K562 (cell line): Measurements from ENCODE around the gene EMILIN1. TPM values are rescaled to one million over a fixed set of nuclear protein-coding genes. Genes with fewer than 3 reads are reported as not detected.

Experiments used
- ATAC-seq: fragments of 200-7000 bp; cut with Tn5 transposase; 3 replicates; pipeline ENCODE4 v1.9.1; 2020; ENCODE audit warnings: moderate library complexity
- BruUV-seq: library from RNA; stranded (reverse); fragments of 400-500 nt; replicated peaks from 2 replicates; lab custom pipeline; 2021; lab: Mats Ljungman, UMichigan
- CTCF ChIA-PET: fragments of 300-600 bp; formaldehyde crosslinking; extraction: SDS; loops from one replicate; lab custom pipeline; 2021; ENCODE audit warnings: low intra/inter-chr PET ratio; lab: Yijun Ruan, JAX
- POLR2A ChIA-PET: fragments of 300-600, 350-650 bp; sonication (Branson Sonifier 250); formaldehyde crosslinking; extraction: SDS; loops from one replicate; lab custom pipeline; 2021; ENCODE audit warnings: antibody characterized with exemption, inconsistent platforms; lab: Yijun Ruan, JAX
- DNase-seq, 4 experiments: peaks; one replicate each; pipeline versions ENCODE4 v3.0.0 to v3.0.0-alpha.2; 2011 to 2018; ENCODE audit warnings: low spot score in 3 of 4, mixed read lengths in 3 of 4; ENCODE audit errors: extremely low read depth in 1 of 4
- FAIRE-seq: peaks from 2 replicates; lab custom pipeline; 2011; peaks lifted over from hg19 to GRCh38; lab: Jason Lieb, UNC
- H2AFZ ChIP-seq: 2 replicates; pipeline ENCODE4 v1.6.0; 2011; ENCODE audit warnings: low read depth, low read length, control low read depth, inconsistent platforms
- H3K27ac ChIP-seq: fragments of 200-600 bp; 3 replicates; pipeline ENCODE4 v1.8.0; 2011; ENCODE audit warnings: low read depth, mild to moderate bottlenecking, control low read depth, inconsistent platforms, low read length, moderate library complexity, mixed read lengths; ENCODE audit errors: extremely low read depth
- H3K27me3 ChIP-seq, 2 experiments: fragments of 300-600 bp in 1 of 2; 2 replicates in 1 of 2; 3 replicates in 1 of 2; pipeline versions ENCODE4 v1.6.0 to v1.8.0; 2011; ENCODE audit warnings: inconsistent platforms in 2 of 2, low read length in 2 of 2, mild to moderate bottlenecking in 1 of 2, mixed read lengths in 1 of 2, moderate library complexity in 1 of 2; ENCODE audit not compliant: control insufficient read depth in 2 of 2, insufficient read depth in 2 of 2
- H3K36me3 ChIP-seq: fragments of 300-600 bp; 3 replicates; pipeline ENCODE4 v1.8.0; 2011; ENCODE audit warnings: mild to moderate bottlenecking, low read length, inconsistent platforms; ENCODE audit not compliant: control insufficient read depth, insufficient read depth
- H3K4me1 ChIP-seq, 2 experiments: fragments of 200-600 bp in 1 of 2; replicated peaks in 1 of 2; 2 replicates in 1 of 2; 3 replicates in 1 of 2; pipeline versions ENCODE4 v1.5.1 to v1.8.0; 2011; ENCODE audit warnings: inconsistent platforms in 2 of 2, low read length in 2 of 2, mild to moderate bottlenecking in 1 of 2, mixed read lengths in 1 of 2, moderate library complexity in 1 of 2; ENCODE audit not compliant: control insufficient read depth in 2 of 2, insufficient read depth in 2 of 2
- H3K4me2 ChIP-seq: 2 replicates; pipeline ENCODE4 v1.6.1; 2011; ENCODE audit warnings: low read length, control low read depth, inconsistent platforms, mixed read lengths; ENCODE audit not compliant: insufficient read depth
- H3K4me3 ChIP-seq: fragments of 200-600 bp; sonication (generic), shearing (Covaris generic); 2 replicates; pipeline ENCODE4 v1.5.1; 2016; ENCODE audit warnings: control low read depth, inconsistent platforms
- H3K79me2 ChIP-seq: fragments of 200-600 bp; 3 replicates; pipeline ENCODE4 v1.8.0; 2011; ENCODE audit warnings: low read length, inconsistent platforms; ENCODE audit not compliant: control insufficient read depth, insufficient read depth
- H3K9ac ChIP-seq, 2 experiments: 2 replicates each; pipeline versions ENCODE4 v1.6.0 to v1.6.1; 2011; ENCODE audit warnings: low read depth in 2 of 2, low read length in 2 of 2, control low read depth in 1 of 2, inconsistent platforms in 1 of 2, mild to moderate bottlenecking in 1 of 2, mixed read lengths in 1 of 2; ENCODE audit not compliant: insufficient read depth in 1 of 2
- H3K9me1 ChIP-seq: one replicate; pipeline ENCODE4 v1.6.0; 2011; ENCODE audit warnings: inconsistent platforms, mild to moderate bottlenecking, low read length, moderate library complexity; ENCODE audit not compliant: control insufficient read depth, insufficient read depth
- H3K9me3 ChIP-seq: replicated peaks from 2 replicates; pipeline ENCODE4 v1.5.1; 2011; ENCODE audit warnings: low read depth, low read length, inconsistent platforms; ENCODE audit not compliant: control insufficient read depth, insufficient read depth
- H4K20me1 ChIP-seq: replicated peaks from 2 replicates; pipeline ENCODE4 v1.6.1; 2011; ENCODE audit warnings: low read length, inconsistent platforms, mixed read lengths; ENCODE audit not compliant: control insufficient read depth, insufficient read depth
- ADNP ChIP-seq: fragments of 200-800 bp; sonication (Bioruptor generic); IDR thresholded peaks from 2 replicates; pipeline ENCODE4 v1.6.1; 2016; ENCODE audit warnings: missing genetic modification characterization, missing compliant biosample characterization
- COPS2 ChIP-seq: fragments of 450-650 bp; conservative IDR thresholded peaks from 2 replicates; pipeline ENCODE4 v1.6.1; 2016; ENCODE audit warnings: mild to moderate bottlenecking, moderate library complexity
- ESRRA ChIP-seq: fragments of 450-650 bp; IDR thresholded peaks from 2 replicates; pipeline ENCODE4 v1.6.1; 2014; ENCODE audit warnings: low read depth, mild to moderate bottlenecking, moderate library complexity, borderline replicate concordance
- EWSR1 ChIP-seq: fragments of 450-650 bp; IDR thresholded peaks from 2 replicates; pipeline ENCODE4 v1.6.1; 2018; ENCODE audit warnings: borderline replicate concordance, mild to moderate bottlenecking, low read depth, moderate library complexity; ENCODE audit not compliant: partially characterized antibody
- KAT7 ChIP-seq: sonication (generic); formaldehyde crosslinking; IDR thresholded peaks from 2 replicates; pipeline ENCODE4 v1.8.0; 2022; ENCODE audit warnings: missing genetic modification reagents, mild to moderate bottlenecking, borderline replicate concordance
- PYGO2 ChIP-seq: fragments of 450-650 bp; IDR thresholded peaks from 2 replicates; pipeline ENCODE4 v1.6.1; 2016; ENCODE audit warnings: mild to moderate bottlenecking, missing genetic modification characterization, moderate library complexity, missing compliant biosample characterization
- TCF7L2 ChIP-seq: fragments of 150-350 bp; IDR thresholded peaks from 2 replicates; pipeline ENCODE4 v1.6.1; 2016; ENCODE audit warnings: low read depth, mild to moderate bottlenecking, low read length, moderate library complexity
- XRCC3 ChIP-seq: fragments of 450-650 bp; IDR thresholded peaks from 2 replicates; pipeline ENCODE4 v1.6.1; 2017; ENCODE audit warnings: mild to moderate bottlenecking, moderate library complexity
- ZNF764 ChIP-seq: fragments of 250-450 bp; sonication (Bioruptor Pico); IDR thresholded peaks from 2 replicates; pipeline ENCODE4 v1.4.0; 2020; ENCODE audit warnings: low read depth, mild to moderate bottlenecking, moderate library complexity
- WGBS: fragments of 100-300 bp; shearing (Covaris generic); methylation state at CpG from one replicate; pipeline ENCODE4 v1.1.6; 2016; ENCODE audit warnings: low coverage, mixed read lengths; ENCODE audit not compliant: insufficient coverage; ENCODE audit errors: missing lambda C conversion rate; 5-methylcytosine and 5-hydroxymethylcytosine counted together
- in situ Hi-C: fragments of 300-500 bp; cut with MboI; formaldehyde crosslinking; loops from 4 replicates; pipeline ENCODE4 v1.15.0; 2018; ENCODE audit warnings: inconsistent platforms, mixed read lengths
- intact Hi-C: fragments of 100-400 bp; cut with micrococcal nuclease; formaldehyde crosslinking; loops from 2 replicates; pipeline ENCODE4 v1.14.2; 2022
- polyA plus RNA-seq, 8 experiments: library from polyadenylated mRNA; depleted of rRNA in 4 of 8; stranded (reverse) in 5 of 8; unstranded in 3 of 8; fragments of >200 nt; fragmentation: Nextera tagmentation in 2 of 8; fragmentation: Illumina TruSeq in 1 of 8; extraction: Ambion mirVana in 2 of 8; extraction: Trizol in 1 of 8; gene quantifications; 2 replicates each; pipeline versions ENCODE4 v1.2.1 to v1.2.3, GENCODE V29; 2011 to 2014; ENCODE audit warnings: inconsistent platforms in 1 of 8, missing spikeins in 1 of 8
- total RNA-seq, 7 experiments: library from RNA; depleted of rRNA in 6 of 7; stranded (reverse); fragments of >200 nt in 6 of 7; fragmentation: Illumina TruSeq in 2 of 7; extraction: Trizol in 2 of 7; gene quantifications; 2 replicates each; pipeline versions ENCODE4 v1.2.1 to v1.2.3, GENCODE V29; 2011 to 2021; ENCODE audit warnings: low replicate concordance in 1 of 7
- TF ChIP-seq, protein P1 (sequence below): fragments of 200-800 bp; sonication (Bioruptor generic); IDR thresholded peaks from 2 replicates; pipeline ENCODE4 v1.6.1; 2016; ENCODE audit warnings: missing genetic modification characterization, missing compliant biosample characterization
- TF ChIP-seq, protein P2 (sequence below): fragments of 450-650 bp; IDR thresholded peaks from one replicate; pipeline ENCODE4 v1.6.1; 2018; ENCODE audit warnings: mild to moderate bottlenecking, moderate library complexity; ENCODE audit not compliant: partially characterized antibody

EMILIN1 gene
- total and polyA plus RNA-seq, 9 of the 15 experiments (the other 6 are each of a cell fraction or from before 2014, with no cell fraction given): 0.04 to 2.7 (median 0.54) TPM; not detected in 2

DNA sequence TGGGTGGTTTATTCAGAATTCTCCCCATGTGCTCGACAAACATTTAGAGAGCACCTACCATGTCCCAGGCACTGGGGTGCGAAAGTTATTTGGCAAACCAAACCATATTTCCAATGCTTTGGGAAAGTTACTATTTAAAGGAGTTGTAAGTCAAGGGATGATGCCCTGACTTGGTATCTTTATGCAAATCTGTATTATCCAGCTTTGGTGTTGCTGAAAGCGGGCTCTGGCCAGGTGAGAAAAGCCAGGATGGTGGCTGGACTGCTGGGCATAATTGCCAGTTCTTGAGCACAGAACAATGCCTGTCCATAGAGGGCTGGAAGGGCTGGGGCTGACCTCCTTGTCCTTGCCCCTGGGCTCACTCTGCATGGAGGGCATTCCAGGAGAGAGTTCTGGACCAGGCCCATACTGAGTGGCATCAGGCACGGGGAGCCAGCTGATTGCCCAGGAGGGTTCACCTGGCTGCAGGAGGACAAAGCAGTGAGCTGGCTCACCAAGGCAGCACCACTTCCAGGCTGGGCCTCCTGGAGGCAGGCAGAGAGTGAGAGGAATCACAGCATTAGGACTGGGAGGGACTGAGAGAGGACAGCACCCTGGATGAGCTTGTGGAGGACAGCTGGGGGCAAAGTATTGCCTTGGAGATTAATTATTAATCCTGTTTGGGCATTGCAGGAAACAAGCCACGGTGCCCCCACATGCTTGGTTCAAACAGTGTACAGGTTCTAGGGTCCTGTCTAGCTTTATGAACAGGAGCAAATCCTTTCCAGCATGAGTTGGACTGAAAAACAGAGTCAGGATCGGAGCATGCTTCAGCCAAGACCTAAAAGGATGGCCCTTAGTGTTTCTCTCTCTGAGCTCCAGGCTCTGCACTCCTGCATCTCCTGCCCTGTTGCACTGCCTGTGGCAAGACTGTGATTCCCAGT lies 15.3 kb downstream of the EMILIN1 start:
- no peaks in the 10 kb centered on the region; the same call in 2 of the 3 replicates for H3K36me3 ChIP-seq
- CTCF ChIA-PET: no interaction called here
- peaks cover 5% of the 10 kb centered on the region; the same call in 2 of the 3 replicates for H3K79me2 ChIP-seq
- H3K4me3 ChIP-seq: no peak overlapping the region
- H3K27me3 ChIP-seq: no peaks in the 10 kb centered on the region
- BruUV-seq: no TSS peak
- FAIRE-seq: no peak
- POLR2A ChIA-PET: interaction anchor here (0.5 to 3.6 kb wide), 4 partner anchors 12 to 531 kb away, joined by 3 to 11 read pairs (median 4); no protein-coding TSS in a partner anchor
- intact Hi-C loops: no loop called here
- TF ChIP-seq, protein P1, sequence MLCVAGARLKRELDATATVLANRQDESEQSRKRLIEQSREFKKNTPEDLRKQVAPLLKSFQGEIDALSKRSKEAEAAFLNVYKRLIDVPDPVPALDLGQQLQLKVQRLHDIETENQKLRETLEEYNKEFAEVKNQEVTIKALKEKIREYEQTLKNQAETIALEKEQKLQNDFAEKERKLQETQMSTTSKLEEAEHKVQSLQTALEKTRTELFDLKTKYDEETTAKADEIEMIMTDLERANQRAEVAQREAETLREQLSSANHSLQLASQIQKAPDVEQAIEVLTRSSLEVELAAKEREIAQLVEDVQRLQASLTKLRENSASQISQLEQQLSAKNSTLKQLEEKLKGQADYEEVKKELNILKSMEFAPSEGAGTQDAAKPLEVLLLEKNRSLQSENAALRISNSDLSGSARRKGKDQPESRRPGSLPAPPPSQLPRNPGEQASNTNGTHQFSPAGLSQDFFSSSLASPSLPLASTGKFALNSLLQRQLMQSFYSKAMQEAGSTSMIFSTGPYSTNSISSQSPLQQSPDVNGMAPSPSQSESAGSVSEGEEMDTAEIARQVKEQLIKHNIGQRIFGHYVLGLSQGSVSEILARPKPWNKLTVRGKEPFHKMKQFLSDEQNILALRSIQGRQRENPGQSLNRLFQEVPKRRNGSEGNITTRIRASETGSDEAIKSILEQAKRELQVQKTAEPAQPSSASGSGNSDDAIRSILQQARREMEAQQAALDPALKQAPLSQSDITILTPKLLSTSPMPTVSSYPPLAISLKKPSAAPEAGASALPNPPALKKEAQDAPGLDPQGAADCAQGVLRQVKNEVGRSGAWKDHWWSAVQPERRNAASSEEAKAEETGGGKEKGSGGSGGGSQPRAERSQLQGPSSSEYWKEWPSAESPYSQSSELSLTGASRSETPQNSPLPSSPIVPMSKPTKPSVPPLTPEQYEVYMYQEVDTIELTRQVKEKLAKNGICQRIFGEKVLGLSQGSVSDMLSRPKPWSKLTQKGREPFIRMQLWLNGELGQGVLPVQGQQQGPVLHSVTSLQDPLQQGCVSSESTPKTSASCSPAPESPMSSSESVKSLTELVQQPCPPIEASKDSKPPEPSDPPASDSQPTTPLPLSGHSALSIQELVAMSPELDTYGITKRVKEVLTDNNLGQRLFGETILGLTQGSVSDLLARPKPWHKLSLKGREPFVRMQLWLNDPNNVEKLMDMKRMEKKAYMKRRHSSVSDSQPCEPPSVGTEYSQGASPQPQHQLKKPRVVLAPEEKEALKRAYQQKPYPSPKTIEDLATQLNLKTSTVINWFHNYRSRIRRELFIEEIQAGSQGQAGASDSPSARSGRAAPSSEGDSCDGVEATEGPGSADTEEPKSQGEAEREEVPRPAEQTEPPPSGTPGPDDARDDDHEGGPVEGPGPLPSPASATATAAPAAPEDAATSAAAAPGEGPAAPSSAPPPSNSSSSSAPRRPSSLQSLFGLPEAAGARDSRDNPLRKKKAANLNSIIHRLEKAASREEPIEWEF (CRISPR knock-in tag): 0 out of 2 replicates have a peak, but pooled peaks have one; percentile 61
- TF ChIP-seq, protein P2, sequence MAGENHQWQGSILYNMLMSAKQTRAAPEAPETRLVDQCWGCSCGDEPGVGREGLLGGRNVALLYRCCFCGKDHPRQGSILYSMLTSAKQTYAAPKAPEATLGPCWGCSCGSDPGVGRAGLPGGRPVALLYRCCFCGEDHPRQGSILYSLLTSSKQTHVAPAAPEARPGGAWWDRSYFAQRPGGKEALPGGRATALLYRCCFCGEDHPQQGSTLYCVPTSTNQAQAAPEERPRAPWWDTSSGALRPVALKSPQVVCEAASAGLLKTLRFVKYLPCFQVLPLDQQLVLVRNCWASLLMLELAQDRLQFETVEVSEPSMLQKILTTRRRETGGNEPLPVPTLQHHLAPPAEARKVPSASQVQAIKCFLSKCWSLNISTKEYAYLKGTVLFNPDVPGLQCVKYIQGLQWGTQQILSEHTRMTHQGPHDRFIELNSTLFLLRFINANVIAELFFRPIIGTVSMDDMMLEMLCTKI: no peak
- TF ChIP-seq TCF7L2: no peak
- TF ChIP-seq COPS2: no peak
- no peak for TF ChIP-seq ZNF764
- no peak for TF ChIP-seq XRCC3
- TF ChIP-seq ESRRA: no peak
- TF ChIP-seq ADNP (tag): no peak
- 0 out of 2 replicates have a peak, but pooled peaks have one; percentile 19 for TF ChIP-seq KAT7 (CRISPR knock-in tag)
- TF ChIP-seq EWSR1: no peak
- TF ChIP-seq PYGO2 (tag): no peak
- peak overlapping the region; percentile 35 to 72 for H3K9ac ChIP-seq
- H3K9me1 ChIP-seq: no peaks in the 10 kb centered on the region
- peak overlapping the region; percentile 69 for H3K27ac ChIP-seq
- no peaks in the 10 kb centered on the region for H3K9me3 ChIP-seq
- H3K4me1 ChIP-seq: peaks cover 46 to 53% of the 10 kb centered on the region in 2 experiments
- ATAC-seq: no peak
- H2AFZ ChIP-seq: peak overlapping the region; percentile 94
- DNase-seq: no peak
- in situ Hi-C loops: no loop called here
- WGBS: 83% methylated on average over 6 of the region's 6 CpGs
- no peaks in the 10 kb centered on the region for H4K20me1 ChIP-seq
- H3K4me2 ChIP-seq: no peak overlapping the region; the same call in 1 of the 2 replicates
